Natural killer cell (primary cell): Measurements from ENCODE around the gene ZNF479. TPM values are rescaled to one million over a fixed set of nuclear protein-coding genes. Genes with fewer than 3 reads are reported as not detected.

ENCODE experiments used
- ATAC-seq, 3 donors: fragments of 150-1000 bp in 2 of 3; fragments of 200-7000 bp in 1 of 3; cut with Tn5 transposase; 1 replicate in 1 of 3; 2 replicates in 2 of 3; pipeline ENCODE4 v1.10.0; 2021; ENCODE audit warnings: mild to moderate bottlenecking in 2 of 3, moderate library complexity in 2 of 3
- DNase-seq, 2 donors: peaks; one replicate each; pipeline versions ENCODE4 v3.0.0 to v3.0.0-alpha.2; 2013 to 2021; ENCODE audit warnings: mixed read lengths in 1 of 2
- H3K27ac ChIP-seq: one replicate; pipeline ENCODE4 v1.5.1; 2013; ENCODE audit warnings: mild to moderate bottlenecking, low read length
- H3K27me3 ChIP-seq: one replicate; pipeline ENCODE4 v1.6.1; 2013; ENCODE audit warnings: low read length; ENCODE audit not compliant: control insufficient read depth, insufficient read depth
- H3K36me3 ChIP-seq: one replicate; pipeline ENCODE4 v1.6.1; 2013; ENCODE audit warnings: low read length; ENCODE audit not compliant: control insufficient read depth, insufficient read depth
- H3K4me1 ChIP-seq: one replicate; pipeline ENCODE4 v1.6.1; 2013; ENCODE audit warnings: low read length; ENCODE audit not compliant: control insufficient read depth, insufficient read depth
- H3K4me3 ChIP-seq: one replicate; pipeline ENCODE4 v1.5.1; 2013; ENCODE audit warnings: low read length
- H3K9me3 ChIP-seq: one replicate; pipeline ENCODE4 v1.6.1; 2013; ENCODE audit warnings: low read length; ENCODE audit not compliant: control insufficient read depth, insufficient read depth
- H3K27ac Mint-ChIP-seq, 2 donors: one replicate each; pipeline ENCODE4 v1.8.0; 2022; ENCODE audit warnings: mild to moderate bottlenecking in 2 of 2, mixed read lengths in 2 of 2, moderate library complexity in 1 of 2
- H3K27me3 Mint-ChIP-seq, 2 donors: one replicate each; pipeline ENCODE4 v1.8.0; 2022; ENCODE audit warnings: low read depth in 2 of 2, mixed read lengths in 2 of 2
- H3K36me3 Mint-ChIP-seq: one replicate; pipeline ENCODE4 v1.8.0; 2022; ENCODE audit warnings: mixed read lengths
- H3K4me1 Mint-ChIP-seq, 2 donors: one replicate each; pipeline ENCODE4 v1.8.0; 2022; ENCODE audit warnings: mixed read lengths in 2 of 2
- H3K4me3 Mint-ChIP-seq: one replicate; pipeline ENCODE4 v1.8.0; 2022; ENCODE audit warnings: mild to moderate bottlenecking, moderate library complexity, mixed read lengths
- H3K9me3 Mint-ChIP-seq, 2 donors: one replicate each; pipeline ENCODE4 v1.8.0; 2022; ENCODE audit warnings: mixed read lengths in 2 of 2
- whole genome bisulfite sequencing: methylation state at CpG from one replicate; pipeline ENCODE4 v1.1.7; 2013; ENCODE audit warnings: missing lambda C conversion rate; ENCODE audit not compliant: insufficient coverage; 5-methylcytosine and 5-hydroxymethylcytosine counted together
- intact Hi-C: fragments of 100-400 bp; cut with micrococcal nuclease; formaldehyde crosslinking; loops from one replicate; pipeline ENCODE4 v1.14.2; 2022
- total RNA-seq, 4 donors: library from RNA; stranded (reverse); fragments of 120-200 nt in 1 of 4; gene quantifications; one replicate each; pipeline versions ENCODE4 v1.2.3 to v1.2.4, GENCODE V29; 2013 to 2022
- TF ChIP-seq, protein P1 (sequence below): fragments of 200-600 bp; IDR thresholded peaks from one replicate; pipeline ENCODE4 v1.8.0; 2022; ENCODE audit warnings: antibody characterized with exemption

The ZNF479 gene
- total RNA-seq, 3 donors from 2014 or later (not counting 1 experiment from before 2014, with no cell fraction given) = not detected

DNA sequence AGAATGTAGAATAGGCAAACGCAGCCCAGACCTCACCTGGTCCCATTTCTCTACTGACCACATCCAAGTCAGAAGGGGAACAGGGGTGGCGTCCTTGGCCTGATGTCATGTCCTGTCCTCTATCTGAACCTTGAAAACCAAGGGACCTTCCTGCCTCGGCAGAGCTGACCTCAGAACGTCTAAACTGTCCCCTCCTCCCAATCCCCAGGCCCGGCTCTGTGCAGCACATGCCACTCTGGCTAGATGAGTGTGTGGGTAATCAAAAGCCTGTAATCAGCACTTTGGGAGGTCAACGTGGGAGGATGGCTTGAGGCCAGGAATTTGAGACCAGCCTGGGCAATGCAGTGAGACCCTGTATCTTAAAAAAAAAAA lies 46.5 kb upstream of the ZNF479 start:
- Histone ChIP-seq H3K4me3 (no peak overlapping the region), H3K36me3 (no peaks in the 10 kb centered on the region), H3K9me3 (peaks cover 55% of the 10 kb centered on the region), H3K4me1 (no peaks in the 10 kb centered on the region), H3K27me3 (no peaks in the 10 kb centered on the region), H3K27ac (no peak overlapping the region)
- Mint-ChIP-seq H3K27me3 (no peaks in the 10 kb centered on the region), H3K4me3 (no peak overlapping the region), H3K9me3 (peaks cover 5 to 18% of the 10 kb centered on the region in 2 donors), H3K27ac (no peak overlapping the region), H3K4me1 (no peaks in the 10 kb centered on the region), H3K36me3 (no peaks in the 10 kb centered on the region)
- DNase-seq = no peak
- ATAC-seq = no peak
- TF ChIP-seq, protein P1, sequence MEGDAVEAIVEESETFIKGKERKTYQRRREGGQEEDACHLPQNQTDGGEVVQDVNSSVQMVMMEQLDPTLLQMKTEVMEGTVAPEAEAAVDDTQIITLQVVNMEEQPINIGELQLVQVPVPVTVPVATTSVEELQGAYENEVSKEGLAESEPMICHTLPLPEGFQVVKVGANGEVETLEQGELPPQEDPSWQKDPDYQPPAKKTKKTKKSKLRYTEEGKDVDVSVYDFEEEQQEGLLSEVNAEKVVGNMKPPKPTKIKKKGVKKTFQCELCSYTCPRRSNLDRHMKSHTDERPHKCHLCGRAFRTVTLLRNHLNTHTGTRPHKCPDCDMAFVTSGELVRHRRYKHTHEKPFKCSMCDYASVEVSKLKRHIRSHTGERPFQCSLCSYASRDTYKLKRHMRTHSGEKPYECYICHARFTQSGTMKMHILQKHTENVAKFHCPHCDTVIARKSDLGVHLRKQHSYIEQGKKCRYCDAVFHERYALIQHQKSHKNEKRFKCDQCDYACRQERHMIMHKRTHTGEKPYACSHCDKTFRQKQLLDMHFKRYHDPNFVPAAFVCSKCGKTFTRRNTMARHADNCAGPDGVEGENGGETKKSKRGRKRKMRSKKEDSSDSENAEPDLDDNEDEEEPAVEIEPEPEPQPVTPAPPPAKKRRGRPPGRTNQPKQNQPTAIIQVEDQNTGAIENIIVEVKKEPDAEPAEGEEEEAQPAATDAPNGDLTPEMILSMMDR = no peak
- intact Hi-C loops = no loop called here
- WGBS = 70% methylated on average over 6 of the region's 6 CpGs

DNA sequence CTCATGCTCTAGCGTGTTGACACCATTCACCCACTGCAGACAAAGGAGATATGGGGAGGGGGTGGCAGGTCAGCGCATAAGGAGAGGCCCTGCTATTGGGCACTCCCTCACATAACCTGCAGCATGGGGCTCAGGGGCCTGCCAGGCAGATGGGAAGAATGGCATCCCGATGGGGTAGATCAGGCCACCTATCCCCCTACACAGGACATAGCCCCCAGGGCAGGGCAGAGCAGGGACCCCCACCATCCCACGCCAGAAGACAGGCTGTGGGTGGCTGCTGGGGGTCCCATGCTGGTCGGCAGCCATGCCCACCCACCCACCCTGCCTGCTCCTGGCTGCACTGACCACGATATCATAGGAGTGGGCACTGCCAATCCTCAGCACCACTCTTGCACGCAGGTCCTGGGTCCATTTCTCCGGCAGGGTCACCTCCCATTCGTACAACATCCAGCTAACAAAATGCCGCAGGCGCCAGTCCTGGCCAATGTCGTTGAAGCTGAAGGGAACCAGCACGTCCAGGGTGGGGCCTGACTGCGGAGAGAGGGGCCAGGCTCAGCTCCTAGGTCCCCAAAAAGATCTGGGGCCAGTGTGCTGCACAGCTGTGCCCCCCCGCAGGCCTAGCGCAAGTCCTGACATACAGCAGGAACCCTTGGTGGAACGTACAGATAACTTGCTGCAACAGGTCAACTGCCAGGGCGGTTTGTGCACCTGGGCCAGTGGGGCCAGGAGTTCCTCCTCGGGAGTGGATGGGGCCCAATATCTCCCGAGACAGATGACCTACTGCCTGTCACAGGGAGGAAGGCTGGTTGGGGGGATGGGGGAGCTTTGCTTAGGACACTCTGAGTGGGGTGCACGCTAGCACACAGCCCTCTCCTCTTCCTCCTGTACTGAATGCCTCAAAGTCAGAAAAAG lies 45.9 kb upstream of the ZNF479 start:
- Histone ChIP-seq H3K36me3 (no peaks in the 10 kb centered on the region), H3K27ac (no peak overlapping the region), H3K27me3 (no peaks in the 10 kb centered on the region), H3K4me1 (no peaks in the 10 kb centered on the region), H3K4me3 (no peak overlapping the region), H3K9me3 (peaks cover 54% of the 10 kb centered on the region)
- H3K9me3 Mint-ChIP-seq = peaks cover 5 to 18% of the 10 kb centered on the region in 2 donors
- no peaks in the 10 kb centered on the region for H3K36me3 Mint-ChIP-seq
- no peak overlapping the region for H3K4me3 Mint-ChIP-seq
- H3K27me3 Mint-ChIP-seq = no peaks in the 10 kb centered on the region
- H3K4me1 Mint-ChIP-seq = no peaks in the 10 kb centered on the region
- ATAC-seq (no peak), DNase-seq (no peak)
- 82% methylated on average over 21 of the region's 21 CpGs for WGBS
- TF ChIP-seq, protein P1 = no peak
- H3K27ac Mint-ChIP-seq = no peak overlapping the region
- intact Hi-C loops = no loop called here

- H3K9me3 ChIP-seq = peaks cover 45% of the 10 kb centered on the region
- H3K36me3 Mint-ChIP-seq = no peaks in the 10 kb centered on the region
- H3K27ac Mint-ChIP-seq = no peak overlapping the region
- TF ChIP-seq, protein P1 = no peak
- WGBS = 90% methylated on average over 14 of the region's 14 CpGs
- no peaks in the 10 kb centered on the region for H3K4me1 Mint-ChIP-seq
- intact Hi-C loops = no loop called here
- no peak overlapping the region for H3K4me3 ChIP-seq
- ATAC-seq = no peak
- H3K9me3 Mint-ChIP-seq = peaks cover 5 to 11% of the 10 kb centered on the region in 2 donors
- no peak for DNase-seq
- no peaks in the 10 kb centered on the region for H3K27me3 Mint-ChIP-seq
- H3K27me3 ChIP-seq = no peaks in the 10 kb centered on the region
- H3K4me1 ChIP-seq = no peaks in the 10 kb centered on the region
- H3K4me3 Mint-ChIP-seq = no peak overlapping the region
- no peak overlapping the region for H3K27ac ChIP-seq
- H3K36me3 ChIP-seq = no peaks in the 10 kb centered on the region
Observed at GRCh38 chr7:57176928-57177635, 44.8 kb upstream of the ZNF479 start.
